Fibroblast of skin of right quadriceps (primary cell): ENCODE results near the gene BRDT.
"Not testable (repeated sequence)": the region's sequence is repeated elsewhere in the genome, so short reads cannot be mapped to it uniquely, and the experiment has no call there.

ENCODE experiments used
- DNase-seq: peaks from one replicate; pipeline ENCODE4 v3.0.0-alpha.2; 2013

The BRDT gene

DNA sequence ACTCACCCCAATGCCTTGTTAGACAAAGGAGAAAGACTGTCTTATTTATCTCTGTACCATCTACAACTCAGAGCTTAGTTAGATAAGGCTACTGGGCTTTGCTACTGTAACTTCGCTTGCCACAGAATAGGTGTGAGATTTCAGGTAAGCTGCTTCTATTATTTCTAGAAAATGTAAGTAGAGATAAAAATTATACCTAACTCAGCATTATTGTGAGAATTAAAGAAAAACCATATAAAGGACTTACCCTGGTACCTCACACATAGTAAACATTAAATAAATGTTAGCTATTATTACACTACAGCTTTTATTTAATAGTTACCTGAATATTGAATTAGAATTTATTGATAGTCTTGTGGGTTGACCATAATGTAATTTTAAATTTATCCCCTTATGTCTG is 44.1 kb downstream of the BRDT start:
- DNase-seq = no peak

DNA sequence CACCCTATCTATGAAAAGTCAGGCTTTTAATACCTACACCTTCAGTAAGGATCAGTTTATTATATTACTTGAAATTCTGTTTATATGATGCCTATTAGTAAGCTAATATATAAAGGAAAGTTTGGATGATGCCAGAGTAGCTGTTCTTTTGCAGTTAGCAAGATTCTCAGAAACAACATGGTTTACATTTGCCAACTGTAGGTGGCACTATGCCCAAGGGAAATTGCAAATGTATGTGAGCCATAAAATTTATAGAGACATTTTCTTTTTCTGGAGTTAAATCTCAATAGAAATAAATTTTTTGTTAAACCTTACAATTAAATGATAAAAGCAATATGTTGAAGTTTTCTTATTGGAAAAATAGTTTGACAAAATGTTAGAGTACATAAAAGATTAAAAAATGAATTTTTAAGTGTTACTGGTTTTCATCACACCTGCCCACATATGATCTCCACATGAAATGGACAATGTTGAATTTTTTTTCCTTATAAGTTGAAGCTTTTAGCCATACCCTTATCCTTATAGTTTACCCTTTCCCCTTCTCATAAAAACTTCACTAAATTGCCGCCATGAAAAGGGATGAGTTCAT is 48.5 kb downstream of the BRDT start:
- DNase-seq = peak; percentile 54

DNA sequence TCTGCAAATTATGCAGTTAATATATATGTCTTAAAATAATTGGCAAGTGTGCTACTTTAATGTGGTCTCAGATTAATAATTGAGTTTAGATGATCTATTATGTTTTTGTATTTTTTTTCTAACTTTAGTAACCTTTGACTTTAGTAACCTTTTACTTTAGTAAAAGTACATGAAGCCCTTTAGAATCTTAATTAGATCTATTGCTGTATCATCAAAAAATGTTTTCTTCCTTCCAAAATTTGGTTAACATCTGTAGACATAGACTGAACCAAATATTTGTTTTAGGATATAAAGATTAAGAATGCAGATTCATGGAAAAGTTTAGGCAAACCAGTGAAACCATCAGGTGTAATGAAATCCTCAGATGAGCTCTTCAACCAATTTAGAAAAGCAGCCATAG is 54.9 kb downstream of the BRDT start:
- DNase-seq = no peak

DNA sequence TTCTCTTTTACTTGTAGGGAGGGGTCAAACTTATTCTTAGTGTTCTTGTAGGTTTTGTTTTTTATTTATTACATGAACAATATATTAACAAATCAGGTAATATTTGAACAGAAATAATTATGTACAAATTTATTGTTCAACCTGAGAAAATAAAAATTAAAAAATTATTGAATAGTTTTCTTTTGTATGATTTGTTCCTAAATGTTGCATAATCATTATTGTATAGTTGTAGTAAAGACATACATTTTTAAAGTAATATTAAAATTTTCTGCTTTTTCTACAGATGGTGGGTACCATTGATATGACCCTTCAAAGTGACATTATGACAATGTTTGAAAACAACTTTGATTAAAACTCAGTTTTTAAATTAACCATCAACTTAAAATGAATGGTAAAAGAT is 64.7 kb downstream of the BRDT start:
- no peak for DNase-seq

DNA sequence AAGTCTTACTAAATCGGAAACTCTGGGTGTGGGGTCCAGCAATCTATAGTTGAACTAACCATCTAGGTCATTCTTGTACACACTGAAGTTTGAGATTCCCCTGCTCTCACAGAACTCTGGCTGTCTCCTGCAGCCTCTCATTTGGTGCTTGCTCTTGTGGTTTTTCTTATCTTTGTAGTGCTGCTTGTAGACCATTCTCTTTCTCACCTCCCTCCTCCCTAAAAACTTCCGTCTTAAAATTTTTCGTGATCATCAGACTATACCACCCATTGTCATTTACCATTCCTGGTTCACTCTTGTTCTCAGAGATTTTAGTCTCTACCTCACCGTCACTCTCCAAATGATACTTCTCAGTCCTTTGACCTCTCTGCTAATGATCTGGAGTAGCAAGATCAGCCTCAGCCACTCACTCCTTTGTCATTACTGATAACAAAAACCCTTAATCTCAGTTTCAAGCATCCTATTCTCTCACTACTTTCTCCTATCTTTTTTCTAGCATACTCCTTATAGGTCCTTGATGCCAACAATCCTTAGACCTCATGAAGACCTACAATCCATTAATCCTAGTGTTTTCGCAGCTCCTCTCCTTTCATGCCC is 67.6 kb downstream of the BRDT start:
- no peak for DNase-seq

DNA sequence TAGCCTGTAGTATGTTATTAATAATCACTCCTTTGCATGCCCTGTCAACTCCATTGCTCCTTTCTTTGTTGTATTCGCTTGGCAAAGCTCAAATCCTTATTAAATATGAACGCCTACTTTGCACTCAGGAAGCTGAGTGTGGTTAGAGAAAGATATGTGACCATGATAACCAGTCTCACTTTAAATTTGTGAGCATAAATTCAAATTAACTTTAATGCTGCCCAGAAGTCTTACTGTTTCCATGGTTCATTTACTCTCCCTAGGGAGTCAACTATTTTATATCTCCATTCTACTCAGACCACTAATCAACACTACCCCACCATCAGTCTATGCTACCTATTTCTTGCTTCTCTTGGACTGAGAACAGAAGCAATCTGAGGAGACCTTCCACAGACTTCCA is 68.5 kb downstream of the BRDT start:
- no peak for DNase-seq

DNA sequence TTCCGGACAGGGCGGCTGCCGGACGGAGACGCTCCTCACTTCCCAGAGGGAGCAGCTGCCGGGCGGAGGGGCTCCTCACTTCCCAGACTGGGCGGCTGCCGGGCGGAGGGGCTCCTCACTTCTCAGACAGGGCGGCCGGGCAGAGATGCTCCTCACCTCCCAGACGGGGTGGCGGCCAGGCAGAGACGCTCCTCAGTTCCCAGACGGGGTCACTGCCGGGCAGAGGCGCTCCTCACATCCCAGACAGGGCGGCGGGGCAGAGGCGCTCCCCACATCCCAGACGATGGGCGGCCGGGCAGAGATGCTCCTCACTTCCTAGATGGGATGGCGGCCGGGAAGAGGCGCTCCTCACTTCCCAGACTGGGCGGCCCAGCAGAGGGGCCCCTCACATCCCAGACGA is 76.8 kb downstream of the BRDT start:
- DNase-seq = not testable (repeated sequence)

DNA sequence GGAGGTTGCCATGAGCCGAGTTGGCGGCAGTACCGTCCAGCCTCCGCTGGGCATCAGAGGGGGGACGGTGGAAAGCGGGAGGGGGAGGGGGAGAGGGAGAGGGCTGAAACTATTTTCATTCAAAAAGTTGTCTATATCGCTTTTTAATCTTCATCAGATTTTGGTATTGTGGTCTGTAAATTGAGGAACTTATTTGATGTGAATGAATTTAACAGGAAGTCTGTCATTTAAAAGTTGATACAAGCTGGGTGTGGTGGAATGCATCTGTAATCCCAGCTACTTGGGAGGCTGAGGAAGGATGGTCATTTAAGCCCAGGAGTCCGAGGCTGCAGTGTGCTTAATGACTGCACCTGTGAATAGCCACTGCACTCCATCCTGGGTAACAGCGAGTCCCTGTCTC is 77.6 kb downstream of the BRDT start:
- DNase-seq = no peak

DNA sequence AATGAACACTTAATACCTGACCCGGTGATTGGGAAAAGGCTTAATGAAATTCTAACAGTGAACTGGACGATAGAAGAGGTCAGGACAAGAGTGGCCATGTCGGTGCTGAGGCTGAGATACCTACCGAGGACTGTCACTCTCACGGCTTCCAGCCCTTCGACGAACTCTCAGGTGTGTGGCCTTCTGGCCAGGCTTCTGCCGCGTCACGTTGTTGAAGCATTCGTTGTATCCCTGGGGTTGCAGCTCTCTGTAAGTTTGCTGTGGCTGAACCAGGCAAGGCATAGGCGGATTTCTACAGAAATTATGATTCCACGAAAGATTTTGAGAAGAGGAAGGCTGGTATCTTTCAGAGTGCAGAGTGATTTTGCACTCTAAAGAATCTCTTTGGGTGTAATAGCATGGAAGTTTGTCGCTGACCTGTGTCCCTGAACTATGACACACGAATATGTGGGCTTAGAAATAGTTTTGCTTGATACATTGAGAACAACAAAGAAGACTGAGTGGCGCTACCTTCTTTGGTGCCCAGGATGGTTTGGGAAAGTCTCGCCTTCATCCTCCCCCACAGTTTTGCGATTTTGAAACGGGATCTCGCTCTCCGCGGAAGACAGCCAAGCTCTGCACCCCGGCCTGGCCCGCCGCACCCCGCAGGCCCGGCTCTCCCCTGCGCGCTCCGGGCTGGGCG is 80.2 kb downstream of the BRDT start:
- DNase-seq = no peak

DNA sequence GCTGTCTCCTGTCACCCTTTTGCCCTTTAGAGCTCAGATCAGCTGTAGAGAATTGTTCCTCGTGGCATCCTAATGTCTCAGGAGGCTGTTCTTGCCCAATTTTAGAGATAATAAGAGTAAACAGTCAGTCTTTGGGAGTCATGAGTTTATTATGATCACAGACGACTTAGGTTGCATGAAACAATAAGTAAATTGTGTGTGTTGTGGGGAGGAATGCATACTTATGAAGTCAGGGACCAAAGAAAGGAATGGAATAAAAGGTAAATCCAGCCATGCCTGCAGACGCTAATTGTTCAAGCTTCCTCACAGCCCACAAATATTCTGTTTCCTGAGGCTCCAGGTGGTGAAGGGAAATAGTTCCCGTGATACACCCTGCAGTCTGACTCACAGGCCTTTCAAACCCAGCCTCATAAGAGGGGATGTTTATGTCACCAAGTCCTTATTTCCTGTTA is 81.5 kb downstream of the BRDT start:
- DNase-seq = peak; percentile 35

DNA sequence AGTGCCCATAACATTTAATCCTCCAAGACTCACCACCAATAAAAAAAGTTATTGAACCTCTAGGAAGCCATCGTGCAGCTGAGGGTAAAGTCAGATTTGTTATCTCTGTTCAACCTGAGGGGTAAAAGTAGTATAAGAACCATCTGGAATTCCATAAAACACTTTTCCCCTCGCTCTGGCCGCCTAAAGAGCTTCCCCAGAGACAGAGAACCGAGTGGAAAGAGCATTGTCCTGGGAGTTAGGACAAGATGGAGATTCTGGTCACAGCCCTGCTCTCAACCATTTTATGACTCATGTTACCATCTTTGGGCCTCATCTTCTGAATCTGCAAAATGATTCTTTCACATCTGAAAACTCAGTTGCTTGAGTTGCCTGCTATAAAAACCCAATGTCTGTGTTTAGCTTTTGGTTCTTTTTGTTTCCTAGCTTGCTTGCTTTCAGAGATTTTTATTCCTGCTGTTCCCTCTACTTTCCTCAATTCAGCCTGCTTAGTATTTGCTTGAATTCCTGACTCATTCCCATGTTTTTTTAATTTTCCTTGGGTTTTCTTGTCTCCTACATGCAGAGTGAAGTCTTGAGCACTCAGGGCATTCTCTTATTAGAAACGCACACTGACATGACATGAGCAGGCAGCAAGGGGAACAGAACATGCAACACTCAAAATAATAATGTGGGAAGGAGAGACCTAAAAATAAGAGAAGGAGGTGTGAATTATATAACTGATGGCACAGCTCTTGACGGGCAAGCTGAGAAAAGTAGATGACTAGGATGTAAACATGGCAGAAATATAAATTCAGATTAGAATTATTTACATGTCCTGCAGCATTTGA is 82.3 kb downstream of the BRDT start:
- peak; percentile 23 for DNase-seq

DNA sequence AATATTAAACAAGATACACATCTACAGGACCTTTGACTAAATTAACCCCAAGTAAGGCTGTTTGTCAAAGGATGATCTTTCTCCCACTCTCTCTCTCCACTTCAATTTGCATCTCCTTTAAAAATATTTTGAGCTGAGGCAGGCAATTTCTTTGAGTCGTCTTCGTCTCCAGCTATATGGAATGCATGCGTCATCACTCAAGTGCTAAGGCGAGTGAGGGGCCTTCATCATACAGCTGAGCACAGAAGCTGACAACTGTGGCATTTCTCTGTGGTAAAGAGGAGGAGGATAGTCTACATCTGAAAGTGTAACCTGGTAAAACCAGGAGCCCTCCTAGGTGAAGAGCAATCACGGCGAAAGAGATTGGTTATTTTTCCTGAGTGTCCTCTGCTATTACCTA is 88.2 kb downstream of the BRDT start:
- peak; percentile 56 for DNase-seq

DNA sequence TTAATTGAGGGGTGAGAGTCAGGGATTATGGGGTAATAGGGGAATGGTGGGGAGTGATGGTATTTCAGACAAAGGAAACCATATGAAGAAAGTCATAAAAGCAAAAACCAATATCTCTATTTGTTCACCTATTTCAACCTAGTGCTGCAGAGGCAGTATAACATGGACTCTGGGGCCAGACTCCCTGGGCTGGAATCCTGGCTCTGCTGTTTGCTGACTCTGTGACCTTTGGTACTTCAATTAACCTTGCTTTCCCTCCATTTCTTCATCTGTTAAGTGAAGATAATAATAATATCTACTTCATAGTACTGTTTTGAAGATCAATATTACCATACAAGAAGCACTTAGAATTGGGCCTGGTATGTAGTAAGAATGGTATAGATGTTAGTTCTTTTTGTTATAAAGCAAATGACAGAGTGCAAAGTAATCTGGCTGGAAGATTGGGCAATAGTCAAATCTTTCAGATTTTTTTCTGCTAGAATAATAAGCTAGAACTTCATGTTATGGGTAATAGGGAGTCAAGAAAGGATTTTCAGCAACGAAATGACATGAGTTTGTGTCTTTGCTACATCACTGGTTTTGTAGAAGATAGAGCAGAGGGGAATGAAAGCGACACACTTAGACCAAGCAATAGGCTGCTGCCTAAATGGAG is 89.6 kb downstream of the BRDT start:
- no peak for DNase-seq

DNA sequence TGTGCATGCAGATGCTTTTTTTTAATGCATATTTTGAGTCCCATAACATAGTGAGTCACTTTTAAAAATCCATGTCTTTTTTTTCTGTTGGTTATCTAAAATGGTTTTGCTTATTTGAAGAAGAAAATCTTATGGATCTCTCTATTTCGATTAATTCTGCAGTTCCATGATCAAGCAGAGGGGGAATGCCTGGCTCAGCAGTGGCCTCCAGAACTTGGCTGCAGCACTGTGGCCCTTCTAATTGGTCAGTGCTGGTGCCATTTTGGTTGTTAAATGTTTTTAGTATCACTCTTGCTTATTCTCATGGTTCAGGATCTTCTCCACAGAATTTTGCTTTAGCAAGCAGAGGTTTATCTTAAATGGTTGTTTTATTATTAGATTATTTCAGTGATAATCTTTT is 91.8 kb downstream of the BRDT start:
- no peak for DNase-seq

DNA sequence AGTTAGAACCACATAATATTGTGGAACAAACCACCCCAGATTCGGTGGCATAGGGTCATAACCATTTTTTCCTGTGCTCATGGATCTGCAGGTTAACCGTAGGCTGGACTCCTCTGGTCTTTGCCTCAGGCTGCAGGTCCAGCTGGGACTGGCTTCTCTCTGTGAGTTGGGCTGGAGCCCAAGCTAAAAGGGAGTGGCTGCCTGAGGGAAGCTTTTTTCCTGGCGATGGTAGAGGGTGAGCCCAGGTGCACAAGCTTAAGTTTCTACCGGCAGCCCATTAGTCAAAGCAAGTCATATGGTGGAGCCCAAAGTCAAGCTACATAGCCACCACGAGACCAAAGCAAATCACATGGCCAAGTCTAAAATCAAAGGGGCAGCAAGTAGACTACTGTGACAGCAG is 94.4 kb downstream of the BRDT start:
- DNase-seq = no peak

DNA sequence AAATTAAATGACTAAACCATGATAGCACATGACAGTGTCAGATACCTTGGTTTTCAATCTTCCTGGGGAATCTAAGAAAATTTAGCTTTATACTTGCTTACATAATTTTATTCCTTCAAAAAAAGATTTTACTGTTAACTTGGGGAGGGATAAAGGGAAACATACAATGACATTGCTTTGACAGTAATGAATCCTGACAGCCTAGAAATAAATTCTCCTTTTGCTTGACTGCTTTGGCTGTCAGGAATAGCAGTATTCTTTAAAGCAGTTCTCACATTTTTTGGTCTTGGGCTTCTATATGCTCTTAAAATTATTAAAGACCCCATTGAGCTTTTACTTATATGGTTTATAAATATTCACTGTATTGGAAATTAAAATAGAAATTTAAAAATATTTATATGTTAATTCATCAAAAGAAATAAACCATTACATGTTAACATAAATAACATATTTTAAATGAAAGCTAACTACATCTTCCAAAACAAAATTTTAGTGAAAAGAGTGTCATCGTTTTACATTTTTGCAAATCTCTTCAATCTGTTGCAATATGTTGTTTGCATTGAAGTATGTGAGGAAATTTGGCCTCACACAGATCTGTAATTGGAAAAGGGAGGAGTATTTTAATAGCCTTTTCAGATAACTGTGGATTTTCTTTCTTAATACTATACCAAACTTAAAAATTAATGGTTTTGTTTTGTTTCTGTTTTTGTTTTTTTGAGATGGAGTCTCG is 96.7 kb downstream of the BRDT start:
- no peak for DNase-seq

DNA sequence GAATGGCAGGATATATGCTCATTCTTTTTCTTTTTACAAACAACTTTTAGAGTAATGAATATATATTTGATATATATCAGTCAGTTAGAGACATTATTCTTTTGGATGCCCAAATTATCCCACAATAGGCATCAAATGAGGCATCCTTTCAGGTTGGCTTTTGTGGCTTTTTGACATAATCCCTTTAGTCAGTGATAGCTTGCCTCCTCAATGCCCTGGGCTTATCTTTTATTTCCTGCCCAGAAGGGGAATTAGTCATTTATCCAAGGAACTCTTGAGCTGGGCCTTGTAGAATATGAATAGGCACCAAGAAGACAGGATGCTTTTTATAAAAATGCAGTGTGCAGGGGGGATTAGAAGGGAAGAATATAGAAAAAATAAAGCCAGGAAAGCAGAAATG is 102.7 kb downstream of the BRDT start:
- no peak for DNase-seq
